Uterus (tissue), 2 donors: ENCODE data around the gene BCAM.

ENCODE experiments used
- CTCF ChIP-seq, 4 experiments: fragments of 200-600 bp in 2 of 4; fragments of 450-650 bp in 2 of 4; sonication (generic) in 2 of 4; IDR thresholded peaks; one replicate each; pipeline ENCODE4 v1.5.1; 2016 to 2019; ENCODE audit warnings: antibody characterized with exemption in 4 of 4, mild to moderate bottlenecking in 2 of 4, moderate library complexity in 1 of 4
- POLR2A ChIP-seq, 2 donors: fragments of 450-650 bp; IDR thresholded peaks; one replicate each; pipeline ENCODE4 v1.6.1; 2016; ENCODE audit warnings: antibody characterized with exemption in 2 of 2, mild to moderate bottlenecking in 1 of 2, moderate library complexity in 1 of 2

- TF ChIP-seq POLR2A (IDR thresholded peaks at IDR 0.05) (no peak), CTCF (IDR thresholded peaks at IDR 0.05) (no peak)
These were observed 5.2 kb upstream of the BCAM start for GRCh38 chr19:44803442-44804428.
